T-helper 22 cell (primary cell): ENCODE data around the gene CALML6.
"Not testable (repeated sequence)": the region's sequence is repeated elsewhere in the genome, so short reads cannot be mapped to it uniquely, and the experiment has no call there.

Experiments used
- DNase-seq: peaks from one replicate; pipeline ENCODE4 v3.0.0-alpha.2; 2020; ENCODE audit warnings: low read depth

Gene CALML6

DNA sequence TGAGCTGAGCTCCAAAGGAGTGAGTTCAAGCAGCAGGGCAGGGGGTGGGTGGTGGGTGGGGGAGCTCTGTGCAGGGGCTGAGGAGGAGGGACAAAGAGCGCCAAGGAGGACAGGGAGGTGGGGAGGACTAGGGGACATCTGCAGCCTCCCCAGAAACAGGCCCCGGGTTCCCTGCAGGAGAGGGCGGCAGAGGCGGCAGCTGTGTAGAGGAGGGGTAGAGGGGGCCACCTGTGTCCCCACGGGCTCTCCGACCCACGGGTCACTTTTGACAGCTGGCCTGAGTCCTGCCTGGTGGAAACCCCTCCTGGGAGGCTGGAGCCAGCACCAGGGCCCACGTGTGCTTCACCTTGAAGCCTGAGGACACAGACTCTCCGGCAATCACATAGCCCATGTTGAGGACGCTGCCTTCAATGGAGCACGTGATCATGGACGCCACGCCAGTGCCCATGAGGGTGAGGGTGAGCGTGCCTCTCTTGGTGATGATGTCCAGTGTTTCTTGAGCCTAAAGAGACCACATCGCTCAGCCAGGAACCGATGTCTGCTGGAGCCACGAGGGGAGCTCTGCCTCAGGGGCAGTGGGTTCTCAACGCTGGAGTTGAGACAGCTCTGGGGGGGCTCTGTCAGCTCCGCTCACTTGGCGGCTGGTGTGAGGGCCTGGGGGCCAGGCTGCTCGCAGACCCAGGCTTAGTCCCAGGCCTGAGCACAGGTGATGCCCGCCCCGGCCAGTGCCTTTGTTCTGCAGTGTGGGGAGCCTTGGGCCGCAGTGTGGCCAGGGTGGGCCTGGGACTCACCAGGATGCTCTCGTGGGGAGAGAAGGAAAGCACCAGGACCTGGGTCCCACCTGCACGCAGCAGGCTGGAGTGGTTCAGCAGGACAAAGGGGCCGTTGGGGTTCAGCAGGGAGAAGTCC, 10.6 kb downstream of the CALML6 start:
- DNase-seq: no peak

GRCh38 chr1:1926346-1926811, 11.3 kb downstream of the CALML6 start:
- DNase-seq: no peak

DNA sequence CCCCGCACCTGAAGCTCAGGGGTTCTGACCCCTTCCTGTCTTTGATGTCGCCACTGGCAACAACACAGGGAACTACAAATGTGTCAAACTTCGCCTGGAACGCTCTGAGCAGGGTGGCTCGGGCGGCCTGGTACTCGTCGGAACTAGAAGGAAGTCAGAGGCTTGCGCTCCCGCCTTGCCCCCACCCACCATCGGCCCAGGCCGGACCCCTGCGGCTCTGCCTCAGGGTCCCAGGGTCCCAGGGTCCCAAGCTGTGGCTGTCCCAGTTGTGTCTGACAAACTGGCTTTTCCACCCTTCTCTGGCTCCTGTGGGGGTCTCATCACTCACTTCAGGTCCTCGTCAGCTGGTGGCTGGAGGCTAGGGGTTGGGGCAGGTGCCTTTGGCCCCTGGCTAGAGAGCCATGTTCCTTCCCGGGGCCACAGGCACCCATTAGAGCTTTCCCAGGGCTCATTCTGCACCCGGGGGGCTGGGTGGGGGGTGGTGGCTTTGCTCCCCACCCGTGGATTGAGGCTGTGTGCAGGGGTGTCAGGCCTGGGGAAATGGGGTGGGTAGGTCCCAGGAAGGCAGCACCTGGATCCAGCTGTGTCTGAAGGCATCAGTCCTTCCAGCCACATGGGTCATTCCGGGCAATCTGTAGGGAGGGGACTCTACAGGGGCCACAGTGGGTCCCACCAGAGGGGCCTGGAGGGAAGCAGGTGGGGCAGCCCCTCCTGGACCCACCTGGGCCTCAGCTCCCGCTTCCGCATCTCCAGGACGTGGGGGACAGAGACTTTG, 12.0 kb downstream of the CALML6 start:
- no peak for DNase-seq

DNA sequence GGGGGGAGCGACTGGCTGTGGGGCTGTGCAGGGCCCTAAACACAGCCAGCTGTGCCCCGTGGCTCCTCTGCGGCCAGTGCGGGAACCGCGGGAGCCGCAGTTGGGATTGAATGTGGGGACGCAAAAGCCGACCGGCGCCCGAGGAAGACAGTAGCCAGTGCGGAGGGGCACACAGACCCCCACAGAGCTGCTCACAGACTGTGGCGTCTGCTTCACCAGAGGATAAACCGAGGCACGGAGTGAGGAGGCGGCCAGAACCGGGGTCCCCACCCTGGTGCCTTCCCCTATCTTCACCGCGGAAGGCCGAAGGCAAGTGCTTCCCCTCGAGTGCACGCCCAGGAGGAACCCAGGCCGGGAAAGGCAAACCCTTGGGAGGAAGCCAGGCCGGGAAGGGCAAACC, 12.7 kb downstream of the CALML6 start:
- no peak for DNase-seq

DNA sequence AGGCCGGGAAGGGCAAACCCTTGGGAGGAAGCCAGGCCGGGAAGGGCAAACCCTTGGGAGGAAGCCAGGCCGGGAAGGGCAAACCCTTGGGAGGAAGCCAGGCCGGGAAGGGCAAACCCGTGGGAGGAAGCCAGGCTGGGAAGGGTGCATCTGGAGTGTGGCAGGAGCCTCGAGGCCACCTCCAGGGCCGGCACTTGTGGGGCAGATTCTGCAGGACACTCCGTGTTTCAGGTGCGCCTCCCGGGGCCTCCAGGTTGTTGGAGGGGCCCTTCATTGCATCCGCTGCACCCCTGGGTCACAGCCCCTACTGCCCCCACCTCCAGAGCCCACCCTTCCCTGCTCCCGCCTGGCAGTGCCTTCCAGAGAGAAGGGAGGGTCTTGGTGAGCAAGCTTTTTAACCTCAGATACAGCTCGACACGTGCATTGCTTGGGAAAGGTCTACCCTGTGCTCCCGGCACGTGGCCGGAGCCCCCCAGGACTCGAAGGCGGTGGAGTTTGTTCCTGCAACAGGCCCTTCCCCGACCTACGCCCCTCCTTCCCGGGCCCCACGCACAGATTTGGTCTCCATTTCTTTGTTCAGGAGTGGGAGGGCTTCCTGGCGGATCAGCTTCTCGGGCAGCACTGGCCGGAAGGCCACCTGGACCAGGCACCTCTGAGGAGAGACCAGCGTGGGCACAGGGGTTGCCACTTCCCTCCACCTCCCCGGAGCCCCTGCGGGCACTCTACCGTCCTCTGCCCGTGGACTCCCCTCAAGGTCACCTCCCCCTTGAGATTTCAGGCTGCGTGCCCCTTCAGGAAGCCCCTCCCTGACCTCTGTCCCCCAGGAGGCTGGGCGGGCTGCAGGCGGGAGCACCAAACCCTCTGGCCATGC, 13.4 kb downstream of the CALML6 start:
- DNase-seq: no peak

DNA sequence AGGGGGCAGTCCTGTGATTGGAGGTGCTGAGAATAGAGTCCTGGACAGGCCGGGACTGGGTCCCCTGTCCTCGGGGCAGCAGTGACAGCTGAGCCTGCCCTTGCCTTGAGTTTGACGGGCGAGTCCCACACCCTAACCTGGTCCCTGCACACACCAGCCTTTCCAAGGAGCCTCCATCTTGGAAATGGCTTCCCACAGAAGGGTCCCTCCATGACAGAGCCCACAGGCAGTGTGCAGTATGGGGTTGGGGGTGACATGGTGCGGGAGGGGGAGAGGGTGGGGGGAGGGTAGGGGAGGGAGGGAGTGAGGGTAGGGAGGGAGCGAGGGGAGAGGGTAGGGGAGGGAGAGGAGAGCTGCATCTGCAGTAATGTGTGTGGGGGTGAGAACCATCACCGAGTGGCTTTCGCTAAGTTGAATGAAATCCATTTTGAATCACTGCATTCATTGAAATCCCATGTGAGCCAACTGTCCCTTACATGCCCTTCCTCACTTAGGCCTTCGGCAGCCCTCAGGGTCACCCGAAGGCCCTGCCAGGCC, 14.1 kb downstream of the CALML6 start:
- DNase-seq: no peak

- DNase-seq: no peak
Measured at GRCh38 chr1:1929639-1930545, 14.8 kb downstream of the CALML6 start.

GRCh38 chr1:1934848-1935247, 19.8 kb downstream of the CALML6 start:
- not testable (repeated sequence) for DNase-seq

DNA sequence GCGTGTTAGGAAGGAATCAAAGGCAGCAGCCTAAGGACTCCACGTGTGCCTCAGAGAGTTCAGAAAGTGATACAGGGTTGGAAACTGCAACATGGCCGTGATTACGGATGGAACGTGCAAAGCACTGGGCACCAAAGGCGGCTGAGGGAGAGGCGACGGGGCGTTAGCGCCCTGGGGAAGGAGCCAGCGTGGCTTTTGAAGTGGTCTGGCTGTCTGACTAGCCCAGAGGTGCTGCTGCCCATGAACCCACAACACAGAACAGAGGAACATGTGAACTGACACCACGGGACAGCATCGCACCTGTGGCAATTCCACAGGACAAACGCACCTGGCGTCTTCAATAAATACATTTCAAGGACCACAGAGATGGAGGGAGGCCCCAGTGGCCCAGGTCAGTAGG, 22.0 kb downstream of the CALML6 start:
- DNase-seq: no peak

DNA sequence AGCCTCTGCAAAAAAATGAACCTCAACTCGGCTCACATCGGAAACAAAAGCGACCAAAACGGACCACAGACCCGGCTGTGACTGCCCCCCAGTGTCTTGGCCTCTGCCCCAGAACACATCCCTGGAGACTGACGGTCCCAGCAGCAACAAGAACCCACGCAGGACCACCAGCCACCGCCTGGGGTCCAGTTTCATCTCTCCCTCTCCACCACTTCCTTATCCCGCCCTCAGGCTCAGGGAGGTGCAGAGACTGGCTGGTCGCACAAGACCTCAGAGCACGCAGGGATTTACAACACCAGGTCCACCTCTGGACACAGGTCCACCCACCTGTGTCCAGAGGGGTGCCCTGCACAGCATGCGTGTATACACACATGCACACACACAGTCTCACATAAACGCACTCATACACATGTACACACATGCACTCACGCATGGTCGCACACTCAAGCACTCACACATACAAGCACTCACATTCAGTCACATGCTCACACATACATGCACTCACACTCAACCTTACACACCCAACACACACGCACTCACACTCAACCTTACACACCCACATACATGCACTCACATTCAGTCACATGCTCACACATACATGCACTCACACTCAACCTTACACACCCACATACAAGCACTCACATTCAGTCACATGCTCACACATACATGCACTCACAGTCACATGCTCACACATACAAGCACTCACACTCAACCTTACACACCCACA, 22.7 kb downstream of the CALML6 start:
- DNase-seq: no peak

DNA sequence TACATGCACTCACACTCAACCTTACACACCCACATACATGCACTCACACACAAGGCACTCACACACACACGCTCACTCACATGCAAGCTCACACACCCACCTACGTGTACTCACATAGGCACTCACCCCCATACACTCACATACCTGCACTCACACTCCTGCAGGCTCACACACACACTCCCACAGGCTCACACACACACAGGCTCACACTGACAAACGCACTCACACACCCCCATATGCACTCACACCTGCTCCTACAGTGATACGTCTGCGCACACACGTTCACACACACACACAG, 23.2 kb downstream of the CALML6 start:
- no peak for DNase-seq

DNA sequence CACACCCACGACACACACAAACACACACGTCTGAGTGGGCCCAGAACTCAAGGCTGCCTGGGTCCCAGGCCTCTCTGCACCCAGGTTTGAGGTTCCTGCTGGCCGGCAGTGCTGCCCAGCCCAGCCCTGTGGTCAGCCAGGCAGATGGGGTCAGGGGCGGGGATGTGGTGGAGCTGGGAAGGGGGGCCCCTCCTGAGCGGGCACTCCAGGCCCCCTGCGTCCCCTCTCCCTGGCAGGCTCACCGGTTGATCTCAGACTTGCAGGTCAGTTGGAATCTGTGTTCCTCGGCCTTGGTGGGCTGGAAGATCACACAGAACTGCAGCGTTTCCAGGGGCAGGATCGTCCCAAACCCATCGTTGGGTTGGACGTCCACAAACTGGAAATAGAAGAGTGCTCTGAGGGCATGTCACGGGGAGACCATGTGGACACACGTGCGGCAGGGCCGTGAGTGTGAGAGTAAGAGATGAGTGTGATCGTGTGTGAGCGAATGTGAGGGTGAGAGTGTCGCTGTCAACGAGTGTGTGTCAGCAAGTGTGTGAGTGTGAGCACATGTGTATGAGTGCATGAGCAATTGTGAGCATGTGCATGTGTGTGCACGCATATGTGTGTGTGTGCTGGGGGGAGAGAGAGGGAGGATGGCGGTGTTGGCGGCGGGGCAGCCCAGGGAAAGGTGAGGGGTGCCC, 23.7 kb downstream of the CALML6 start:
- DNase-seq: no peak

DNA sequence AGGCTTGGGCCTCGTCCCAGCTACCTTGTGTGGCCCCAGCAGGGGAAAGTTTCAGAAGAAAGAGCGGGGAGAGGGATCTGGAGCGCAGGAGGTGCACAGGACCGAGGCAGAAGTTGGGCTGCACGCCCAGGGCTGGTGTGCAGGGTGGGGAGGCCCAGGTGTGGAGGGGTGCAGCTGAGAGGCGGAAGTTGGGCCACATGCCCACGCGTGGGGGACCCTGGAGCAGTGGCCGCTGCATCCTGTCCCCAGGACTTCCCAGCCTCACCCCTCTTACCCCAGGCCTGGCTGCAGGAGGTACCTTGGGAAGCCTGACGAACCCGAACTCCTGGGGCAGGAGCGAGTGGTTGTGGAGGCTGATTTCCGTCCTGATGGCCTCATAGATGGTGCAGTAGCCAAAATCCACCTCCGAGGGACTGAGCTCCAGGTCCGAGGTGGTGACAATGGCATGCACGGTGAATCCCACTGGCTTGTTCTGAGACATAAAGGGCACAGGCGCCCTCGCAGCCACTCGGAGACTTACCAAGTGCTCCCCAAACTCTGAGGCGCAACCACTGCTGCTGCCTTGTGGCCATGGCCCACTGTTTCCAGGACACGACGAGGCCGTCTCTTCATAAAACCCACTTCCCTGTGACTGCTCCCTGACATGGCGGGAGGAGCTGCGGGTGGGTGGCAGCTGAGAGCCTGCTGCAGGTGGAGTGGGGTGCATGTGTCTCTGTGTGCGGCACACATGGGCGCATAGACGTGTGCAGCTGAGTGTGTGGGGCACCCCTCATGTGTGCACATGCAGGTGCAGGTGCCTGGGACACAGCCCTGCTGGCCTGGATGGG, 24.4 kb downstream of the CALML6 start:
- no peak for DNase-seq

DNA sequence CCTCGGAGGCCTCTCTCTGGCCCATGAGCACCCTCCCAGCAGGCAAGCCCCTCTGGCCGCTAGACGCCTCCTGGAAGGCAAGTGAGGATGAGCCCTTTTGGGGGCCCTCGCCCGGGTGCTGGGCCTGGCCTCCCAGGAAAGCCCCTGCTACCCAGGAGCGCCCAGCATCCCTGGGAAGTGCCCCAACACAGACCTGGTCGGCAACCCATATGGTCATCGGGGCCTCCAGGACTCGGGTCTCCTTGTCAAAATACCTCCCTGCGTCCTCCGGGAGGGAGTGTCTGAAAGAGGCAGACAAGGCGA, 25.0 kb downstream of the CALML6 start:
- DNase-seq: no peak

- no peak for DNase-seq
Measured at GRCh38 chr1:1941211-1941841, 26.3 kb downstream of the CALML6 start.

DNA sequence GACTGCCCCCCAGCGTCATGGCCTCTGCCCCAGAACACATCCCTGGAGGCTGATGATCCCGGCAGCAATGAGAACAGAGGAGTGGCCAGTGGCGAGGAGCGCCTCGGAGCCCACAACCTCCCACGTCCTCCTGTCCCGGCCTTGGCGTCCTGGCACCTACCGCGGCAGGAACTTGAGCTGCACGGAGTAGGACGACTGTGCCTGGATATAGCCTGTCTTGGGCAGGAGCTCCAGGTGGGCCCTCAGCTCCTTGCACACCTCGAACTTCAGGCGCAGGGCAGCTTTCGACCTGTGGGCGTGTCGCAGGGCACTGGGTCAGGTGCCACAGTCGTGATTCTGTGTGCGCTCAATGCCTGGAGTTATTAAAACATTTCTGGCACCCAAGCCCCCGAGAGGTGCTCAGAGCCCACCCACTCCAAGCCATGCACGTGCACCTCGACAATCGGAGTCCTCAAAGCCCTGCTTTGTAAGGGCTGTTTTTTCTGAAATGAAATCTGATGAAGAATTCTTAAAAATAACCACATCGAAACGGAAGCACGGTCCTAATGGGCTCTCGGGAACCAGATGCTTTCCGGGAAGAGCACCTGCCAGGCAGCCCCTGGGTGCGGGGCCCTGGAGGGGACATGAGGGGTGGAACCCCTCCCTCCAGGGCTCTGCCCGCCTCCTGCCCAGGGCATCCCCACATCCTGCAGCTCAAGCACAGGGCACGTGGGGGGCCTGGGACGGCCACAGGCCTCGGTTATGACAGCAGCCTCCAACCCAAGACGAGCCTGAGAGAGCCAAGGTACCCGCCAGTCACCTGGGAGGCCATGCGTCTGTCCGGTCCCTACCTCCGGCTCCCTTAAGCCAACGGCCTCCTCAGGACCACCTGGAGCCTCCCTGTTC, 27.1 kb downstream of the CALML6 start:
- no peak for DNase-seq
